ENCODE measurements around the gene GGT6. TPM values are rescaled to one million over a fixed set of nuclear protein-coding genes. Genes with fewer than 3 reads are reported as not detected.
A peak's percentile ranks its signal among the peaks of the same experiment; 100 is the strongest.

GGT6 gene
- total RNA-seq, 4 donors from 2014 or later = 64.6 to 187 (median 134) TPM

DNA sequence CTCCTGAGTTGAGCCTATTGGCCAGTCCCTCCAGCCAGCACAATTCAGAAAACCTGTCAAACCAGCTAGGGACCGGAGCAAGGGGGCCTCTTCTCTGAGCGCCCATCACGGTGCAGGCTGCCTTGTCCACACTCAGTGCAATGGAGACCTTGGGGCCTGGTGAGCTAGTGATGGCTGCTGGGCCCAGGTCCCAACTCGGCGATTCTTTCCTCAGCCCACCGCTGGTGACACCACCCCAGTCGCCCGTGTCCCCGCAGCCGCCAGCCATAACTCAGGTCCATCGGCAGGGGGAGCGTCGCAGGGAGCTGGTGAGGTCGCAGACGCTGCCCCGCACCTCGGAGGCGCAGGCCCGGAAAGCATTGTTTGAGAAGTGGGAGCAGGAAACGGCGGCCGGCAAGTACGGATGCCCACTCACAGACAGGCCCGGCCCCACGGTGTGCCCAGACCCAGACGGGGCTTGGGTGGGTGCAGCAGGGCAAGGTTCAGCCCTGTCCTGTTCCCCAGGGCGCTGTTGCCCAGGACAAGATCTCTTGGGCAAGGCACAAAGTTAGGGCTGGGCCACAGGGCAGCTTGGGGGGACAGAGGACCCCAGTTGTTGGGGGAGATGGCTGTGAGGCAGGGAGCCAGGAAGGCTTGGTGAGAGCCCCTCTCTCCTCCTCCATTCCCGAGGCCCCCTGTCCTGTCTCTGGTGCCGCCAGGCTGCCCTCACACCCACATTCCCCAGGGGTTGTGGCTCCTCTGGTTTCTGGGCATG lies 34.7 kb upstream of the GGT6 start:
- Histone ChIP-seq H3K27ac (no peak overlapping the region), H3K4me1 (peaks cover 14% of the 10 kb centered on the region), H3K4me3 (no peak overlapping the region), H3K9me3 (no peaks in the 10 kb centered on the region), H3K36me3 (no peaks in the 10 kb centered on the region), H3K27me3 (peaks cover 6% of the 10 kb centered on the region)
- DNase-seq (ENCODE audit: low spot score in 2 of 2) = peak in 1 of 2 donors; percentile 63
- TF ChIP-seq CTCF (IDR thresholded peaks at IDR 0.05) = no peak
- TF ChIP-seq POLR2A (IDR thresholded peaks at IDR 0.05) = no peak
- no peak for TF ChIP-seq EP300 (IDR thresholded peaks at IDR 0.05)
- no peak for TF ChIP-seq POLR2AphosphoS5 (IDR thresholded peaks at IDR 0.05)
- WGBS = 77% methylated on average over 25 of the region's 29 CpGs

DNA sequence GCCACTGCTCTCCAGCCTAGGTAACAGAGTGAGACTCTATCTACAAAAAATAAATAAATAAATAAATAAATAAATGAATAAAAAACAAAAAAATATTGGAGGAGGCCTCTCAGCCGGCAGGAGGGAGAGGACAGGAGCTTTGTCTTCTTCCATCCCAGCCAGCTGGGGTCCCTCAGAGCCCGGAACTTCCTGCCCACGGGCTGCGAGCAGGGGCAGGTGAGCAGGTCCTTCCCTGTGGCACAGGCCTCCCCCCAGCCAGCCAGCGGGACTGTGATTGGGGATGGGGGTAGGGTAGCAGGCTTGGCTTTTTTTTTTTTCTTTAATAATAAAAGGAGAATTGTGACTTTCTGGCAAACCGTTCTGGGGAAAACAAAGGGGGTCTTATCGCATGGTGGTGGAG lies 34.0 kb upstream of the GGT6 start:
- Histone ChIP-seq H3K27ac (no peak overlapping the region), H3K27me3 (peaks cover 4% of the 10 kb centered on the region), H3K4me1 (peaks cover 8% of the 10 kb centered on the region), H3K36me3 (no peaks in the 10 kb centered on the region), H3K9me3 (no peaks in the 10 kb centered on the region), H3K4me3 (no peak overlapping the region)
- WGBS = 90% methylated on average over 7 of the region's 7 CpGs
- no peak for TF ChIP-seq POLR2AphosphoS5 (IDR thresholded peaks at IDR 0.05)
- no peak for TF ChIP-seq CTCF (IDR thresholded peaks at IDR 0.05)
- no peak for TF ChIP-seq POLR2A (IDR thresholded peaks at IDR 0.05)
- no peak for TF ChIP-seq EP300 (IDR thresholded peaks at IDR 0.05)
- DNase-seq (ENCODE audit: low spot score in 2 of 2) = no peak

- H3K27ac ChIP-seq = no peak overlapping the region
- no peaks in the 10 kb centered on the region for H3K4me1 ChIP-seq
- H3K9me3 ChIP-seq = no peaks in the 10 kb centered on the region
- H3K27me3 ChIP-seq = no peaks in the 10 kb centered on the region
- no peak for TF ChIP-seq EP300 (IDR thresholded peaks at IDR 0.05)
- no peak for TF ChIP-seq CTCF (IDR thresholded peaks at IDR 0.05)
- no peak for TF ChIP-seq POLR2AphosphoS5 (IDR thresholded peaks at IDR 0.05)
- no peak for TF ChIP-seq POLR2A (IDR thresholded peaks at IDR 0.05)
- DNase-seq (ENCODE audit: low spot score in 2 of 2) = no peak
- 72% methylated on average over 5 of the region's 14 CpGs for WGBS
- H3K4me3 ChIP-seq = no peak overlapping the region
- H3K36me3 ChIP-seq = no peaks in the 10 kb centered on the region
Observed at GRCh38 chr17:4593021-4593421, 32.6 kb upstream of the GGT6 start.

- DNase-seq (ENCODE audit: low spot score in 2 of 2) = no peak
- Histone ChIP-seq H3K27ac (no peak overlapping the region), H3K4me3 (no peak overlapping the region), H3K36me3 (no peaks in the 10 kb centered on the region), H3K9me3 (no peaks in the 10 kb centered on the region), H3K4me1 (no peaks in the 10 kb centered on the region), H3K27me3 (no peaks in the 10 kb centered on the region)
- WGBS = 88% methylated on average over 9 of the region's 11 CpGs
- TF ChIP-seq POLR2A (IDR thresholded peaks at IDR 0.05) (no peak), EP300 (IDR thresholded peaks at IDR 0.05) (no peak), CTCF (IDR thresholded peaks at IDR 0.05) (no peak), POLR2AphosphoS5 (IDR thresholded peaks at IDR 0.05) (no peak)
Observed at GRCh38 chr17:4592240-4593005, 32.0 kb upstream of the GGT6 start.

GRCh38 chr17:4591529-4591928 lies 31.2 kb upstream of the GGT6 start:
- 53% methylated on average over 7 of the region's 12 CpGs for WGBS
- H3K27ac ChIP-seq = no peak overlapping the region
- H3K36me3 ChIP-seq = no peaks in the 10 kb centered on the region
- H3K4me1 ChIP-seq = no peaks in the 10 kb centered on the region
- no peaks in the 10 kb centered on the region for H3K27me3 ChIP-seq
- H3K4me3 ChIP-seq = no peak overlapping the region
- DNase-seq (ENCODE audit: low spot score in 2 of 2) = no peak
- TF ChIP-seq POLR2AphosphoS5 (IDR thresholded peaks at IDR 0.05) (no peak), POLR2A (IDR thresholded peaks at IDR 0.05) (no peak), EP300 (IDR thresholded peaks at IDR 0.05) (no peak), CTCF (IDR thresholded peaks at IDR 0.05) (no peak)
- no peaks in the 10 kb centered on the region for H3K9me3 ChIP-seq
